ENCODE measurements around the gene DHRSX. TPM values are rescaled to one million over a fixed set of nuclear protein-coding genes. Genes with fewer than 3 reads are reported as not detected.

Gene DHRSX
- total and polyA plus RNA-seq, 2 of the 13 experiments (the other 11 are each of a cell fraction or from before 2014, with no cell fraction given), result 15.5 to 24.3 TPM

DNA sequence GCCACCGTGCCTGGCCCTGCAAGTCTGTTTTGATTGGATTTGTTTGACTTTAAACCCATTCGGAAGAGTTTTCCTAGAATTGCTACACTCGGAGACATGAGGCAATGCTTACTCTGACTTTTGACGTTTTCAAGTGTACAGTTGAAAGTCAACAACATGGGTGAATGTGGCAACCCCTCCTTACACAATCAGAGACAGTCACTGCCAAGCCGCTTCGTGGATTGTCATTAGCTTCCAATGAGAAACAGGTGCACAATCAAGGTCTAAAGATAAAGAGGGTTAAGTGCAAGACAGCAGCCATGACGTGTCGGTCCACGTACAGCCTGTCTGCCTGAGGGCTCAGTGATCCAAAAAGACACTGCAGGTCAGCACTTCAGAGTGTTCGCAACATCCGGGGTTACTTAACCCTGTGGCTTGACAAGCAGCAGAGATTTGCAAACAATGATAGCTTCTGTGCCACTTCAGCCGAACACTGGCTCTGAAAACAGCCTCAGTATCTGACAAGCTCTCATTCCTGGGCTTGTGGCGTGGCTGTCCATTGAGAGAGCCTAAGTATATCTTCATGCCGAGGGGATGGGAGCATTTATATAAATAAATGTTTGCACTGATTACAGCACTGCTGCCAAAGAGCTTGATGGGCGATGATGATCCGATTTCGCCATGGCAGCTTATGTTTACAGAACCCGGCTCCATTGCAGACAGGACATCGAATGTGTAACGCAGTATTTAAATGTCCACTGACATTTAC is 180.0 kb downstream of the DHRSX start (continued):
- TF ChIP-seq, protein P1, sequence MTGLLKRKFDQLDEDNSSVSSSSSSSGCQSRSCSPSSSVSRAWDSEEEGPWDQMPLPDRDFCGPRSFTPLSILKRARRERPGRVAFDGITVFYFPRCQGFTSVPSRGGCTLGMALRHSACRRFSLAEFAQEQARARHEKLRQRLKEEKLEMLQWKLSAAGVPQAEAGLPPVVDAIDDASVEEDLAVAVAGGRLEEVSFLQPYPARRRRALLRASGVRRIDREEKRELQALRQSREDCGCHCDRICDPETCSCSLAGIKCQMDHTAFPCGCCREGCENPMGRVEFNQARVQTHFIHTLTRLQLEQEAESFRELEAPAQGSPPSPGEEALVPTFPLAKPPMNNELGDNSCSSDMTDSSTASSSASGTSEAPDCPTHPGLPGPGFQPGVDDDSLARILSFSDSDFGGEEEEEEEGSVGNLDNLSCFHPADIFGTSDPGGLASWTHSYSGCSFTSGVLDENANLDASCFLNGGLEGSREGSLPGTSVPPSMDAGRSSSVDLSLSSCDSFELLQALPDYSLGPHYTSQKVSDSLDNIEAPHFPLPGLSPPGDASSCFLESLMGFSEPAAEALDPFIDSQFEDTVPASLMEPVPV (CRISPR knock-in tag; IDR thresholded peaks at IDR 0.05), result no peak
- TF ChIP-seq, protein P2, sequence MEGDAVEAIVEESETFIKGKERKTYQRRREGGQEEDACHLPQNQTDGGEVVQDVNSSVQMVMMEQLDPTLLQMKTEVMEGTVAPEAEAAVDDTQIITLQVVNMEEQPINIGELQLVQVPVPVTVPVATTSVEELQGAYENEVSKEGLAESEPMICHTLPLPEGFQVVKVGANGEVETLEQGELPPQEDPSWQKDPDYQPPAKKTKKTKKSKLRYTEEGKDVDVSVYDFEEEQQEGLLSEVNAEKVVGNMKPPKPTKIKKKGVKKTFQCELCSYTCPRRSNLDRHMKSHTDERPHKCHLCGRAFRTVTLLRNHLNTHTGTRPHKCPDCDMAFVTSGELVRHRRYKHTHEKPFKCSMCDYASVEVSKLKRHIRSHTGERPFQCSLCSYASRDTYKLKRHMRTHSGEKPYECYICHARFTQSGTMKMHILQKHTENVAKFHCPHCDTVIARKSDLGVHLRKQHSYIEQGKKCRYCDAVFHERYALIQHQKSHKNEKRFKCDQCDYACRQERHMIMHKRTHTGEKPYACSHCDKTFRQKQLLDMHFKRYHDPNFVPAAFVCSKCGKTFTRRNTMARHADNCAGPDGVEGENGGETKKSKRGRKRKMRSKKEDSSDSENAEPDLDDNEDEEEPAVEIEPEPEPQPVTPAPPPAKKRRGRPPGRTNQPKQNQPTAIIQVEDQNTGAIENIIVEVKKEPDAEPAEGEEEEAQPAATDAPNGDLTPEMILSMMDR (CRISPR knock-in tag; IDR thresholded peaks at IDR 0.05), result peak; percentile 13; the same call in 1 of the 2 replicates
- TF ChIP-seq ONECUT2 (CRISPR knock-in tag; IDR thresholded peaks at IDR 0.05) (peak; percentile 22; the same call in 1 of the 2 replicates), ZNF121 (CRISPR knock-in tag; IDR thresholded peaks at IDR 0.05) (peak; percentile 64; the same call in 1 of the 2 replicates), ZNF776 (CRISPR knock-in tag; IDR thresholded peaks at IDR 0.05) (peak; percentile 51; the same call in 1 of the 2 replicates), XBP1 (CRISPR knock-in tag; IDR thresholded peaks at IDR 0.05) (peak; percentile 83; the same call in 1 of the 2 replicates), DMAP1 (CRISPR knock-in tag; IDR thresholded peaks at IDR 0.05) (peak; percentile 71), REPIN1 (CRISPR knock-in tag; IDR thresholded peaks at IDR 0.05; ENCODE audit: borderline replicate concordance, low read depth) (no peak; the same call in 1 of the 2 replicates), MEIS2 (CRISPR knock-in tag; IDR thresholded peaks at IDR 0.05) (peak; percentile 94), FOXJ3 (CRISPR knock-in tag; IDR thresholded peaks at IDR 0.05; ENCODE audit: borderline replicate concordance) (peak; percentile 96), SMC3 (IDR thresholded peaks at IDR 0.05; ENCODE audit: low read length) (peak; percentile 39), FOXP1 (IDR thresholded peaks at IDR 0.05) (peak; percentile 80), FOXP1 (CRISPR knock-in tag; IDR thresholded peaks at IDR 0.05) (peak; percentile 89), FOXA3 (CRISPR knock-in tag; IDR thresholded peaks at IDR 0.05) (peak; percentile 97)
- TF ChIP-seq, protein P3, sequence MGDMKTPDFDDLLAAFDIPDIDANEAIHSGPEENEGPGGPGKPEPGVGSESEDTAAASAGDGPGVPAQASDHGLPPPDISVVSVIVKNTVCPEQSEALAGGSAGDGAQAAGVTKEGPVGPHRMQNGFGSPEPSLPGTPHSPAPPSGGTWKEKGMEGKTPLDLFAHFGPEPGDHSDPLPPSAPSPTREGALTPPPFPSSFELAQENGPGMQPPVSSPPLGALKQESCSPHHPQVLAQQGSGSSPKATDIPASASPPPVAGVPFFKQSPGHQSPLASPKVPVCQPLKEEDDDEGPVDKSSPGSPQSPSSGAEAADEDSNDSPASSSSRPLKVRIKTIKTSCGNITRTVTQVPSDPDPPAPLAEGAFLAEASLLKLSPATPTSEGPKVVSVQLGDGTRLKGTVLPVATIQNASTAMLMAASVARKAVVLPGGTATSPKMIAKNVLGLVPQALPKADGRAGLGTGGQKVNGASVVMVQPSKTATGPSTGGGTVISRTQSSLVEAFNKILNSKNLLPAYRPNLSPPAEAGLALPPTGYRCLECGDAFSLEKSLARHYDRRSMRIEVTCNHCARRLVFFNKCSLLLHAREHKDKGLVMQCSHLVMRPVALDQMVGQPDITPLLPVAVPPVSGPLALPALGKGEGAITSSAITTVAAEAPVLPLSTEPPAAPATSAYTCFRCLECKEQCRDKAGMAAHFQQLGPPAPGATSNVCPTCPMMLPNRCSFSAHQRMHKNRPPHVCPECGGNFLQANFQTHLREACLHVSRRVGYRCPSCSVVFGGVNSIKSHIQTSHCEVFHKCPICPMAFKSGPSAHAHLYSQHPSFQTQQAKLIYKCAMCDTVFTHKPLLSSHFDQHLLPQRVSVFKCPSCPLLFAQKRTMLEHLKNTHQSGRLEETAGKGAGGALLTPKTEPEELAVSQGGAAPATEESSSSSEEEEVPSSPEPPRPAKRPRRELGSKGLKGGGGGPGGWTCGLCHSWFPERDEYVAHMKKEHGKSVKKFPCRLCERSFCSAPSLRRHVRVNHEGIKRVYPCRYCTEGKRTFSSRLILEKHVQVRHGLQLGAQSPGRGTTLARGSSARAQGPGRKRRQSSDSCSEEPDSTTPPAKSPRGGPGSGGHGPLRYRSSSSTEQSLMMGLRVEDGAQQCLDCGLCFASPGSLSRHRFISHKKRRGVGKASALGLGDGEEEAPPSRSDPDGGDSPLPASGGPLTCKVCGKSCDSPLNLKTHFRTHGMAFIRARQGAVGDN (CRISPR knock-in tag; IDR thresholded peaks at IDR 0.05), result peak; percentile 25
- TF ChIP-seq, protein P4, sequence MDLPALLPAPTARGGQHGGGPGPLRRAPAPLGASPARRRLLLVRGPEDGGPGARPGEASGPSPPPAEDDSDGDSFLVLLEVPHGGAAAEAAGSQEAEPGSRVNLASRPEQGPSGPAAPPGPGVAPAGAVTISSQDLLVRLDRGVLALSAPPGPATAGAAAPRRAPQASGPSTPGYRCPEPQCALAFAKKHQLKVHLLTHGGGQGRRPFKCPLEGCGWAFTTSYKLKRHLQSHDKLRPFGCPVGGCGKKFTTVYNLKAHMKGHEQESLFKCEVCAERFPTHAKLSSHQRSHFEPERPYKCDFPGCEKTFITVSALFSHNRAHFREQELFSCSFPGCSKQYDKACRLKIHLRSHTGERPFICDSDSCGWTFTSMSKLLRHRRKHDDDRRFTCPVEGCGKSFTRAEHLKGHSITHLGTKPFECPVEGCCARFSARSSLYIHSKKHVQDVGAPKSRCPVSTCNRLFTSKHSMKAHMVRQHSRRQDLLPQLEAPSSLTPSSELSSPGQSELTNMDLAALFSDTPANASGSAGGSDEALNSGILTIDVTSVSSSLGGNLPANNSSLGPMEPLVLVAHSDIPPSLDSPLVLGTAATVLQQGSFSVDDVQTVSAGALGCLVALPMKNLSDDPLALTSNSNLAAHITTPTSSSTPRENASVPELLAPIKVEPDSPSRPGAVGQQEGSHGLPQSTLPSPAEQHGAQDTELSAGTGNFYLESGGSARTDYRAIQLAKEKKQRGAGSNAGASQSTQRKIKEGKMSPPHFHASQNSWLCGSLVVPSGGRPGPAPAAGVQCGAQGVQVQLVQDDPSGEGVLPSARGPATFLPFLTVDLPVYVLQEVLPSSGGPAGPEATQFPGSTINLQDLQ (CRISPR knock-in tag; IDR thresholded peaks at IDR 0.05), result no peak

Measured in HepG2 (cell line).